ENCODE measurements around the gene C2CD5. TPM values are rescaled to one million over a fixed set of nuclear protein-coding genes. Genes with fewer than 3 reads are reported as not detected.

Gene C2CD5
- total RNA-seq, 1 experiment from 2014 or later, result 15.9 TPM

DNA sequence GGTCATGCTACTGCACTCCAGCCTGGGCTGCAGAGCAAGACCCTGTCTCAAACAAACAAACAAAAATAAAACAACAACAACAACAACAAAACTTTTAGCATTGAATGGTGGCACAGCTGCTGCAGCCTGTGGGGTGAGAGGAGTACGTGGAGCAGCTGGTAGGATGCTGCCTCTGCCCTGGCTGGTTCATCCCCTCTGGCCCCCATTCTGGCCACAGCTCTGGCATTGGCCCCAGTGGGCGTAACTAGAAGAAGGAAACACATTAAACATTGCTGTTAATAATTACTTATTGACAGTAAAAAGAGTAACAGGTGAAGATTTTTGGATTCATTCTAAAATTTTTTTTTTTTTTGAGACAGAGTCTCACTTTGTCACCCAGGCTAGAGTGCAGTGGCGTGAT is 28.8 kb upstream of the C2CD5 start:
- CTCF ChIA-PET, result no interaction called here
- POLR2A ChIA-PET, result no interaction called here
- no peak overlapping the region for H3K4me3 ChIP-seq (ENCODE audit: low read depth in 2 of 2, low read length in 2 of 2)

DNA sequence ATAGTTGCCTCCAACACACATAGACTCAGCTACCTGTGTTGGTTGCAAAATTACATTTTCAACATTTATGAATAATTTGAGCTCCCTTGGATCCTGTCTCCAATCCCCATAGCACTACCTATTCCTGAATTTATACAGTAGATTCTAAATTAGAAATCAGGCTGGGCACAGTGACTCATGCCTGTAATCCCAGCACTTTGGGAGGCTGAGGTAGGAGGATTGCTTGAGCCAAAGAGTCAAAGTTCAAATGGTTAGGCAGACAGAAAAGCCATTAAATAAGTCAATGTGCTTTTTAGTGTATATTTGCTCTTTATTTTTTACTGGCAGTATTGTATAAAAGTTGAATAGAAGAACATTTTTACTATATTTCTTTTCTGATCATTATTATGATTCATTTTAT is 24.9 kb upstream of the C2CD5 start:
- no peak overlapping the region for H3K4me3 ChIP-seq (ENCODE audit: low read depth in 2 of 2, low read length in 2 of 2)
- H3K27me3 ChIP-seq (ENCODE audit: control insufficient read depth, insufficient read depth, low read length), result no peaks in the 10 kb centered on the region
- BruUV-seq (replicated peaks), result no TSS peak
- TF ChIP-seq SIN3A (IDR thresholded peaks at IDR 0.05; ENCODE audit: borderline replicate concordance, insufficient read depth, low read depth, low read length) (no peak), POLR2AphosphoS5 (IDR thresholded peaks at IDR 0.05; ENCODE audit: low read depth, low read length) (no peak), TCF7L2 (IDR thresholded peaks at IDR 0.05; ENCODE audit: low read depth, low read length) (no peak)
- TF ChIP-seq, protein P1, sequence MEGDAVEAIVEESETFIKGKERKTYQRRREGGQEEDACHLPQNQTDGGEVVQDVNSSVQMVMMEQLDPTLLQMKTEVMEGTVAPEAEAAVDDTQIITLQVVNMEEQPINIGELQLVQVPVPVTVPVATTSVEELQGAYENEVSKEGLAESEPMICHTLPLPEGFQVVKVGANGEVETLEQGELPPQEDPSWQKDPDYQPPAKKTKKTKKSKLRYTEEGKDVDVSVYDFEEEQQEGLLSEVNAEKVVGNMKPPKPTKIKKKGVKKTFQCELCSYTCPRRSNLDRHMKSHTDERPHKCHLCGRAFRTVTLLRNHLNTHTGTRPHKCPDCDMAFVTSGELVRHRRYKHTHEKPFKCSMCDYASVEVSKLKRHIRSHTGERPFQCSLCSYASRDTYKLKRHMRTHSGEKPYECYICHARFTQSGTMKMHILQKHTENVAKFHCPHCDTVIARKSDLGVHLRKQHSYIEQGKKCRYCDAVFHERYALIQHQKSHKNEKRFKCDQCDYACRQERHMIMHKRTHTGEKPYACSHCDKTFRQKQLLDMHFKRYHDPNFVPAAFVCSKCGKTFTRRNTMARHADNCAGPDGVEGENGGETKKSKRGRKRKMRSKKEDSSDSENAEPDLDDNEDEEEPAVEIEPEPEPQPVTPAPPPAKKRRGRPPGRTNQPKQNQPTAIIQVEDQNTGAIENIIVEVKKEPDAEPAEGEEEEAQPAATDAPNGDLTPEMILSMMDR (IDR thresholded peaks at IDR 0.05), result no peak
- TF ChIP-seq, protein P2, sequence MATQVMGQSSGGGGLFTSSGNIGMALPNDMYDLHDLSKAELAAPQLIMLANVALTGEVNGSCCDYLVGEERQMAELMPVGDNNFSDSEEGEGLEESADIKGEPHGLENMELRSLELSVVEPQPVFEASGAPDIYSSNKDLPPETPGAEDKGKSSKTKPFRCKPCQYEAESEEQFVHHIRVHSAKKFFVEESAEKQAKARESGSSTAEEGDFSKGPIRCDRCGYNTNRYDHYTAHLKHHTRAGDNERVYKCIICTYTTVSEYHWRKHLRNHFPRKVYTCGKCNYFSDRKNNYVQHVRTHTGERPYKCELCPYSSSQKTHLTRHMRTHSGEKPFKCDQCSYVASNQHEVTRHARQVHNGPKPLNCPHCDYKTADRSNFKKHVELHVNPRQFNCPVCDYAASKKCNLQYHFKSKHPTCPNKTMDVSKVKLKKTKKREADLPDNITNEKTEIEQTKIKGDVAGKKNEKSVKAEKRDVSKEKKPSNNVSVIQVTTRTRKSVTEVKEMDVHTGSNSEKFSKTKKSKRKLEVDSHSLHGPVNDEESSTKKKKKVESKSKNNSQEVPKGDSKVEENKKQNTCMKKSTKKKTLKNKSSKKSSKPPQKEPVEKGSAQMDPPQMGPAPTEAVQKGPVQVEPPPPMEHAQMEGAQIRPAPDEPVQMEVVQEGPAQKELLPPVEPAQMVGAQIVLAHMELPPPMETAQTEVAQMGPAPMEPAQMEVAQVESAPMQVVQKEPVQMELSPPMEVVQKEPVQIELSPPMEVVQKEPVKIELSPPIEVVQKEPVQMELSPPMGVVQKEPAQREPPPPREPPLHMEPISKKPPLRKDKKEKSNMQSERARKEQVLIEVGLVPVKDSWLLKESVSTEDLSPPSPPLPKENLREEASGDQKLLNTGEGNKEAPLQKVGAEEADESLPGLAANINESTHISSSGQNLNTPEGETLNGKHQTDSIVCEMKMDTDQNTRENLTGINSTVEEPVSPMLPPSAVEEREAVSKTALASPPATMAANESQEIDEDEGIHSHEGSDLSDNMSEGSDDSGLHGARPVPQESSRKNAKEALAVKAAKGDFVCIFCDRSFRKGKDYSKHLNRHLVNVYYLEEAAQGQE (IDR thresholded peaks at IDR 0.05; ENCODE audit: insufficient read depth in 1 of 2, low read depth in 2 of 2, low read length in 1 of 2), result no peak
- H3K9me3 ChIP-seq (ENCODE audit: control insufficient read depth, insufficient read depth, low read depth, low read length), result no peaks in the 10 kb centered on the region
- H3K4me1 ChIP-seq (ENCODE audit: control insufficient read depth, insufficient read depth, low read length), result no peaks in the 10 kb centered on the region
- DNase-seq (ENCODE audit: low read depth, low spot score), result no peak
- intact Hi-C loops (cut with micrococcal nuclease; ENCODE audit: unreplicated experiment), result no loop called here
- in situ Hi-C loops (cut with HindIII; ENCODE audit: low pct_unique_long_range_greater_than_20kb, low sequenced_read_pairs), result no loop called here
- ChIA-PET CTCF (no interaction called here), POLR2A (interaction anchor here (0.6 kb wide), 1 partner anchor 59 kb away, joined by 4 read pairs; no protein-coding TSS in a partner anchor)
- H3K36me3 ChIP-seq (ENCODE audit: control insufficient read depth, insufficient read depth, low read length), result no peaks in the 10 kb centered on the region
- no peak overlapping the region for H3K27ac ChIP-seq (ENCODE audit: low read length)
- no peak for ATAC-seq

More for the DNA sequence above, 28.8 kb upstream of the C2CD5 start:
- no peak for ATAC-seq
- Histone ChIP-seq H3K36me3 (ENCODE audit: control insufficient read depth, insufficient read depth, low read length) (no peaks in the 10 kb centered on the region), H3K27me3 (ENCODE audit: control insufficient read depth, insufficient read depth, low read length) (no peaks in the 10 kb centered on the region), H3K4me1 (ENCODE audit: control insufficient read depth, insufficient read depth, low read length) (no peaks in the 10 kb centered on the region), H3K9me3 (ENCODE audit: control insufficient read depth, insufficient read depth, low read depth, low read length) (no peaks in the 10 kb centered on the region), H3K27ac (ENCODE audit: low read length) (no peak overlapping the region)
- TF ChIP-seq SIN3A (IDR thresholded peaks at IDR 0.05; ENCODE audit: borderline replicate concordance, insufficient read depth, low read depth, low read length), result no peak
- TF ChIP-seq, protein P2 (IDR thresholded peaks at IDR 0.05; ENCODE audit: insufficient read depth in 1 of 2, low read depth in 2 of 2, low read length in 1 of 2), result no peak
- TF ChIP-seq TCF7L2 (IDR thresholded peaks at IDR 0.05; ENCODE audit: low read depth, low read length), result no peak
- TF ChIP-seq, protein P1 (IDR thresholded peaks at IDR 0.05), result no peak
- no peak for TF ChIP-seq POLR2AphosphoS5 (IDR thresholded peaks at IDR 0.05; ENCODE audit: low read depth, low read length)
- in situ Hi-C loops (cut with HindIII; ENCODE audit: low pct_unique_long_range_greater_than_20kb, low sequenced_read_pairs) (no loop called here), intact Hi-C loops (cut with micrococcal nuclease; ENCODE audit: unreplicated experiment) (no loop called here)
- no TSS peak for BruUV-seq (replicated peaks)
- no peak for DNase-seq (ENCODE audit: low read depth, low spot score)
